ENCODE measurements around the gene NUP93.

NUP93 gene

GRCh38 chr16:56894331-56894917 is 164.5 kb downstream of the NUP93 start:
- no peak for DNase-seq (ENCODE audit: low read depth)

- DNase-seq (ENCODE audit: low read depth): no peak
These were observed 165.9 kb downstream of the NUP93 start for GRCh38 chr16:56895813-56896212.

- no peak for DNase-seq (ENCODE audit: low read depth)
These were observed 166.3 kb downstream of the NUP93 start for GRCh38 chr16:56896244-56896643.

GRCh38 chr16:56897026-56897799 is 167.3 kb downstream of the NUP93 start:
- no peak for DNase-seq (ENCODE audit: low read depth)

GRCh38 chr16:56898847-56899246 is 168.9 kb downstream of the NUP93 start:
- no peak for DNase-seq (ENCODE audit: low read depth)

Measured in stimulated activated CD8-positive, alpha-beta memory T cell treated with anti-CD3 and anti-CD28 coated beads, Interleukin-4, amount 100 ng/mL, for 24 hours (primary cell).